Keratinocyte (primary cell): Measurements from ENCODE around the gene SCUBE1. TPM values are rescaled to one million over a fixed set of nuclear protein-coding genes. Genes with fewer than 3 reads are reported as not detected.

Experiments used
- DNase-seq: peaks from one replicate; pipeline ENCODE4 v3.0.0-alpha.2; 2011; ENCODE audit warnings: low read depth, missing footprints, low spot score
- FAIRE-seq: peaks from 2 replicates; lab custom pipeline; 2011; peaks lifted over from hg19 to GRCh38; lab: Jason Lieb, UNC
- H2AFZ ChIP-seq: 2 replicates; pipeline ENCODE4 v1.6.0; 2012; ENCODE audit warnings: low read length, control low read depth, inconsistent platforms; ENCODE audit not compliant: control insufficient read depth
- H3K27ac ChIP-seq: 2 replicates; pipeline ENCODE4 v1.5.1; 2011; ENCODE audit warnings: low read length; ENCODE audit not compliant: control insufficient read depth, insufficient read depth
- H3K27me3 ChIP-seq: 3 replicates; pipeline ENCODE4 v1.6.0; 2011; ENCODE audit warnings: low read length; ENCODE audit not compliant: control insufficient read depth, insufficient read depth; ENCODE audit errors: extremely low read depth
- H3K36me3 ChIP-seq, 2 experiments: 2 replicates in 1 of 2; 3 replicates in 1 of 2; pipeline ENCODE4 v1.5.1; 2011; ENCODE audit warnings: low read length in 2 of 2, mild to moderate bottlenecking in 1 of 2; ENCODE audit not compliant: control insufficient read depth in 2 of 2, insufficient read depth in 2 of 2; ENCODE audit errors: extremely low read depth in 1 of 2
- H3K4me1 ChIP-seq: 3 replicates; pipeline ENCODE4 v1.5.1; 2011; ENCODE audit warnings: low read length; ENCODE audit not compliant: control insufficient read depth, insufficient read depth; ENCODE audit errors: extremely low read depth
- H3K4me2 ChIP-seq: 3 replicates; pipeline ENCODE4 v1.6.0; 2011; ENCODE audit warnings: low read depth, low read length; ENCODE audit not compliant: control insufficient read depth, insufficient read depth; ENCODE audit errors: extremely low read depth
- H3K4me3 ChIP-seq, 3 experiments: fragments of 200-600 bp in 1 of 3; sonication (generic) in 1 of 3; 2 replicates in 2 of 3; 3 replicates in 1 of 3; pipeline ENCODE4 v1.5.1; 2011 to 2016; ENCODE audit warnings: low read length in 3 of 3, mild to moderate bottlenecking in 3 of 3, control low read depth in 2 of 3, inconsistent platforms in 1 of 3, low read depth in 1 of 3, mixed read lengths in 1 of 3, mixed run types in 1 of 3, moderate library complexity in 1 of 3; ENCODE audit not compliant: control insufficient read depth in 2 of 3, insufficient read depth in 2 of 3; ENCODE audit errors: extremely low read depth in 1 of 3
- H3K79me2 ChIP-seq: 2 replicates; pipeline ENCODE4 v1.6.0; 2012; ENCODE audit warnings: low read length; ENCODE audit not compliant: control insufficient read depth, insufficient read depth
- H3K9ac ChIP-seq: 3 replicates; pipeline ENCODE4 v1.6.0; 2011; ENCODE audit warnings: low read length; ENCODE audit not compliant: control insufficient read depth, insufficient read depth; ENCODE audit errors: extremely low read depth
- H3K9me1 ChIP-seq: 3 replicates; pipeline ENCODE4 v1.6.0; 2011; ENCODE audit warnings: low read length; ENCODE audit not compliant: control insufficient read depth, insufficient read depth; ENCODE audit errors: extremely low read depth
- H3K9me3 ChIP-seq: 2 replicates; pipeline ENCODE4 v1.5.1; 2012; ENCODE audit warnings: low read depth, low read length; ENCODE audit not compliant: control insufficient read depth
- H4K20me1 ChIP-seq: 3 replicates; pipeline ENCODE4 v1.6.0; 2011; ENCODE audit warnings: low read length; ENCODE audit not compliant: control insufficient read depth, insufficient read depth; ENCODE audit errors: extremely low read depth
- EZH2 ChIP-seq: IDR thresholded peaks from one replicate; pipeline ENCODE4 v1.6.1; 2012; ENCODE audit warnings: inconsistent platforms, mild to moderate bottlenecking, low read length, moderate library complexity
- dilution Hi-C: fragments of 300-500 bp; cut with MboI; formaldehyde crosslinking; loops from one replicate; pipeline ENCODE4 v1.7.0; 2020; ENCODE audit warnings: low sequenced_read_pairs; ENCODE audit not compliant: extremely low pct_ligation_motif_present
- polyA plus RNA-seq, 5 experiments: library from polyadenylated mRNA; depleted of rRNA in 3 of 5; stranded (reverse) in 3 of 5; stranded (forward) in 1 of 5; unstranded in 1 of 5; fragments of >200 nt; gene quantifications; 1 replicate in 1 of 5; 2 replicates in 3 of 5; 3 replicates in 1 of 5; pipeline versions ENCODE4 v1.2.1 to v1.2.3, GENCODE V29; 2011 to 2012; ENCODE audit warnings: missing spikeins in 2 of 5, low read depth in 1 of 5, low replicate concordance in 1 of 5
- TF ChIP-seq, protein P1 (sequence below), 3 experiments: IDR thresholded peaks in 1 of 3; conservative IDR thresholded peaks in 1 of 3; optimal IDR thresholded peaks in 1 of 3; 2 replicates in 2 of 3; 3 replicates in 1 of 3; pipeline versions ENCODE3 to v1.5.1; 2011; ENCODE audit warnings: low read length in 3 of 3, mild to moderate bottlenecking in 3 of 3, moderate library complexity in 2 of 3, control low read depth in 1 of 3, inconsistent platforms in 1 of 3; ENCODE audit not compliant: insufficient read depth in 2 of 3; ENCODE audit errors: extremely low read depth in 1 of 3

SCUBE1 gene
- polyA plus RNA-seq, 1 donor (not counting 4 experiments of a cell fraction or from before 2014, with no cell fraction given), result not detected

DNA sequence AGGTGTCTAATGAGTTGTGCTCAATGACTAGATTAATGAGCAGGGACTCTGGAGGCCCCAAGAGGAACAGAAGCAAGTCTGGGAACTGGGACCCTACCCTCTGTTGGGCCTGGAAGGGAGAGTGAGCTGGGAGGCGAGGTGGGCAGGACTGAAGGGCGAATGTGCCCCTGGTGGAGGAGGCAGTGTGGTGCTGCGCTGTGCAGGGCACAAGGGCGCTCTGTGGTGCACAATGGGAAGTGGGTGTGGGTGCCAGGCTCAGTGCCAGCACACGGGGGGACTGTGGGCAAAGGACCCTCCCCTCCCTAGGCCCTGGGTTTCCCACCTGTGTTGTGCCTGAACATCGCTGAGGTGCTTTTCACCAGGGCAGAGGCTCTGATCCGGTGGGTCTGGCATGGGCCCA is 98.8 kb downstream of the SCUBE1 start:
- Histone ChIP-seq H3K9me3 (no peaks in the 10 kb centered on the region), H3K9me1 (no peaks in the 10 kb centered on the region), H4K20me1 (no peaks in the 10 kb centered on the region), H3K27me3 (peaks cover 9% of the 10 kb centered on the region), H3K36me3 (no peaks in the 10 kb centered on the region), H3K4me3 (no peak overlapping the region), H3K9ac (no peak overlapping the region), H3K79me2 (no peaks in the 10 kb centered on the region), H3K27ac (no peak overlapping the region), H3K4me1 (no peaks in the 10 kb centered on the region), H2AFZ (no peak overlapping the region), H3K4me2 (no peak overlapping the region)
- DNase-seq (no peak), FAIRE-seq (no peak)
- dilution Hi-C loops, result no loop called here
- no peak for TF ChIP-seq EZH2
- TF ChIP-seq, protein P1, sequence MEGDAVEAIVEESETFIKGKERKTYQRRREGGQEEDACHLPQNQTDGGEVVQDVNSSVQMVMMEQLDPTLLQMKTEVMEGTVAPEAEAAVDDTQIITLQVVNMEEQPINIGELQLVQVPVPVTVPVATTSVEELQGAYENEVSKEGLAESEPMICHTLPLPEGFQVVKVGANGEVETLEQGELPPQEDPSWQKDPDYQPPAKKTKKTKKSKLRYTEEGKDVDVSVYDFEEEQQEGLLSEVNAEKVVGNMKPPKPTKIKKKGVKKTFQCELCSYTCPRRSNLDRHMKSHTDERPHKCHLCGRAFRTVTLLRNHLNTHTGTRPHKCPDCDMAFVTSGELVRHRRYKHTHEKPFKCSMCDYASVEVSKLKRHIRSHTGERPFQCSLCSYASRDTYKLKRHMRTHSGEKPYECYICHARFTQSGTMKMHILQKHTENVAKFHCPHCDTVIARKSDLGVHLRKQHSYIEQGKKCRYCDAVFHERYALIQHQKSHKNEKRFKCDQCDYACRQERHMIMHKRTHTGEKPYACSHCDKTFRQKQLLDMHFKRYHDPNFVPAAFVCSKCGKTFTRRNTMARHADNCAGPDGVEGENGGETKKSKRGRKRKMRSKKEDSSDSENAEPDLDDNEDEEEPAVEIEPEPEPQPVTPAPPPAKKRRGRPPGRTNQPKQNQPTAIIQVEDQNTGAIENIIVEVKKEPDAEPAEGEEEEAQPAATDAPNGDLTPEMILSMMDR (optimal IDR thresholded peaks at IDR 0.05 in 1 of 3, IDR thresholded peaks at IDR 0.05 in 1 of 3, conservative IDR thresholded peaks at IDR 0.05 in 1 of 3; ENCODE audit: extremely low read depth in 1 of 3, insufficient read depth in 2 of 3, low read length in 3 of 3), result no peak

DNA sequence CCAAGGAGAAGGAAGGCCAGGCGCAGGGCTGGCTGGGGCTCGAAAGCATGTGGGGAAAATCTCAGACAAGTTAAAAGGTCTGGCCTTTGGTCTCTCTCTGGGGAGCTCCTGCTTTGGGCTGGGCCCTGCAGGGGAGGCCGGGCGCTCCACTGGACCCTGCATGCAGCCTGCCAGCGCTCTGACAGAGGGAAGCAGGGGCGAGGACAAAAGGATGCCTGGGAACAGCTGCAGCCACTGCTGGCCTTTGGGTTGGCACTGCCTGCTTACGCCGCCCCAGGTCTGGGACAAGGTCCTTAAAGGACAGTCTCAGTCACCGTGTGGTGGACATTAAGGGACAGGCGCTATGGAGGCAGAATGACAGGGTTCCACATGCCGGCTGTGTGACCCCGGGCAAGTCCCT is 99.8 kb downstream of the SCUBE1 start:
- no peak for FAIRE-seq
- H3K27me3 ChIP-seq, result peaks cover 19% of the 10 kb centered on the region

More for the DNA sequence above, 99.8 kb downstream of the SCUBE1 start:
- no peak for TF ChIP-seq EZH2
- TF ChIP-seq, protein P1 (optimal IDR thresholded peaks at IDR 0.05 in 1 of 3, IDR thresholded peaks at IDR 0.05 in 1 of 3, conservative IDR thresholded peaks at IDR 0.05 in 1 of 3; ENCODE audit: extremely low read depth in 1 of 3, insufficient read depth in 2 of 3, low read length in 3 of 3), result no peak
- Histone ChIP-seq H3K4me3 (no peak overlapping the region), H3K36me3 (no peaks in the 10 kb centered on the region), H2AFZ (no peak overlapping the region), H3K27ac (no peak overlapping the region), H3K9me1 (no peaks in the 10 kb centered on the region), H4K20me1 (no peaks in the 10 kb centered on the region), H3K79me2 (no peaks in the 10 kb centered on the region), H3K9ac (no peak overlapping the region), H3K4me1 (no peaks in the 10 kb centered on the region), H3K9me3 (no peaks in the 10 kb centered on the region), H3K4me2 (no peak overlapping the region)
- dilution Hi-C loops, result no loop called here
- DNase-seq, result no peak
